H1 (cell line): Measurements from ENCODE around the gene UPP1. TPM values are rescaled to one million over a fixed set of nuclear protein-coding genes. Genes with fewer than 3 reads are reported as not detected.

ENCODE experiments used
- CTCF ChIA-PET: fragments of 300-600 bp; sonication (Branson Sonifier 250); formaldehyde crosslinking; loops from one replicate; lab custom pipeline; 2021; ENCODE audit not compliant: partially characterized antibody; lab: Charles Lee
- POLR2A ChIA-PET: fragments of 300-600 bp; sonication (Branson Sonifier 250); formaldehyde crosslinking; loops from one replicate; lab custom pipeline; 2021; ENCODE audit warnings: inconsistent platforms; ENCODE audit not compliant: partially characterized antibody; lab: Charles Lee
- DNase-seq, 2 experiments: peaks; one replicate each; pipeline versions ENCODE4 v3.0.0 to v3.0.0-alpha.2; 2010 to 2022; ENCODE audit warnings: low spot score in 2 of 2, low read depth in 1 of 2, mixed read lengths in 1 of 2
- FAIRE-seq: peaks from 2 replicates; lab custom pipeline; 2011; peaks lifted over from hg19 to GRCh38; lab: Jason Lieb, UNC
- H2AFZ ChIP-seq: 2 replicates; pipeline ENCODE4 v1.8.1; 2012; ENCODE audit warnings: low read length, inconsistent platforms
- H2AK5ac ChIP-seq: 2 replicates; pipeline ENCODE4 v1.6.1; 2013; ENCODE audit warnings: low read depth, low read length
- H2BK120ac ChIP-seq: replicated peaks from 2 replicates; pipeline ENCODE3; 2013; ENCODE audit warnings: low read depth, low read length, inconsistent platforms
- H2BK12ac ChIP-seq: 2 replicates; pipeline ENCODE4 v1.6.1; 2013; ENCODE audit warnings: low read depth, low read length
- H2BK15ac ChIP-seq: 2 replicates; pipeline ENCODE4 v1.6.1; 2013; ENCODE audit warnings: low read length
- H2BK20ac ChIP-seq: 2 replicates; pipeline ENCODE4 v1.6.1; 2013; ENCODE audit warnings: low read length
- H2BK5ac ChIP-seq: 2 replicates; pipeline ENCODE4 v1.6.1; 2013; ENCODE audit warnings: low read depth, low read length
- H3K14ac ChIP-seq: 2 replicates; pipeline ENCODE4 v1.6.1; 2013; ENCODE audit warnings: inconsistent platforms; ENCODE audit not compliant: insufficient read length
- H3K18ac ChIP-seq: 2 replicates; pipeline ENCODE4 v1.6.1; 2013; ENCODE audit warnings: low read length; ENCODE audit errors: extremely low read depth
- H3K23ac ChIP-seq: 2 replicates; pipeline ENCODE4 v1.6.1; 2013; ENCODE audit warnings: inconsistent platforms; ENCODE audit not compliant: insufficient read length
- H3K23me2 ChIP-seq: 2 replicates; pipeline ENCODE4 v1.6.1; 2013; ENCODE audit warnings: low read depth, low read length
- H3K27ac ChIP-seq: 2 replicates; pipeline ENCODE4 v1.6.1; 2011; ENCODE audit warnings: low read depth, low read length, inconsistent platforms
- H3K27me3 ChIP-seq, 4 experiments: replicated peaks in 1 of 4; 1 replicate in 1 of 4; 2 replicates in 3 of 4; pipeline versions ENCODE4 v1.6.1 to v1.8.1; 2011 to 2013; ENCODE audit warnings: low read length in 3 of 4, mild to moderate bottlenecking in 3 of 4, inconsistent platforms in 2 of 4, mixed read lengths in 2 of 4, moderate library complexity in 1 of 4; ENCODE audit not compliant: control insufficient read depth in 3 of 4, insufficient read depth in 3 of 4; ENCODE audit errors: extremely low read depth in 1 of 4
- H3K36me3 ChIP-seq, 4 experiments: 2 replicates each; pipeline versions ENCODE4 v1.6.1 to v1.8.1; 2011 to 2013; ENCODE audit warnings: mild to moderate bottlenecking in 4 of 4, low read length in 3 of 4, moderate library complexity in 2 of 4, control low read depth in 1 of 4, inconsistent platforms in 1 of 4; ENCODE audit not compliant: insufficient read depth in 4 of 4, control insufficient read depth in 2 of 4
- H3K4ac ChIP-seq: replicated peaks from 2 replicates; pipeline ENCODE3; 2013; ENCODE audit warnings: low read length, low read depth, mixed read lengths, inconsistent platforms; ENCODE audit not compliant: insufficient read length
- H3K4me1 ChIP-seq, 4 experiments: replicated peaks in 1 of 4; 1 replicate in 1 of 4; 2 replicates in 3 of 4; pipeline versions ENCODE4 v1.6.1 to v1.8.1; 2011 to 2013; ENCODE audit warnings: low read length in 3 of 4, inconsistent platforms in 2 of 4, mixed read lengths in 1 of 4; ENCODE audit not compliant: insufficient read depth in 4 of 4, control insufficient read depth in 3 of 4
- H3K4me2 ChIP-seq, 2 experiments: 2 replicates each; pipeline versions ENCODE4 v1.6.1 to v1.8.1; 2011 to 2013; ENCODE audit warnings: low read depth in 2 of 2, low read length in 2 of 2, control low read depth in 1 of 2, inconsistent platforms in 1 of 2, mild to moderate bottlenecking in 1 of 2; ENCODE audit not compliant: insufficient read depth in 1 of 2
- H3K4me3 ChIP-seq, 4 experiments: fragments of 200-600, 300-600 bp in 1 of 4; sonication (generic), shearing (Covaris generic), sonication (Bioruptor Twin) in 1 of 4; 2 replicates each; pipeline versions ENCODE4 v1.5.1 to v1.8.1; 2011 to 2016; ENCODE audit warnings: low read length in 4 of 4, low read depth in 3 of 4, control low read depth in 2 of 4, inconsistent platforms in 2 of 4, mild to moderate bottlenecking in 2 of 4, mixed read lengths in 1 of 4, moderate library complexity in 1 of 4; ENCODE audit not compliant: insufficient read depth in 2 of 4; ENCODE audit errors: extremely low read depth in 1 of 4
- H3K56ac ChIP-seq: replicated peaks from 2 replicates; pipeline ENCODE3; 2013; ENCODE audit warnings: low read depth, mild to moderate bottlenecking, mixed read lengths, low read length, inconsistent platforms; ENCODE audit not compliant: insufficient read length
- H3K79me1 ChIP-seq: 2 replicates; pipeline ENCODE4 v1.6.1; 2013; ENCODE audit warnings: low read depth, low read length, control low read depth
- H3K79me2 ChIP-seq, 2 experiments: 2 replicates each; pipeline versions ENCODE4 v1.6.1 to v1.8.1; 2012 to 2013; ENCODE audit warnings: low read length in 2 of 2, mild to moderate bottlenecking in 2 of 2, inconsistent platforms in 1 of 2; ENCODE audit not compliant: insufficient read depth in 2 of 2, control insufficient read depth in 1 of 2
- H3K9ac ChIP-seq, 4 experiments: replicated peaks in 1 of 4; 1 replicate in 1 of 4; 2 replicates in 3 of 4; pipeline versions ENCODE4 v1.6.1 to v1.8.1; 2011 to 2013; ENCODE audit warnings: low read depth in 3 of 4, low read length in 3 of 4, control low read depth in 2 of 4, mild to moderate bottlenecking in 2 of 4, moderate library complexity in 2 of 4, inconsistent platforms in 1 of 4; ENCODE audit errors: extremely low read depth in 1 of 4
- H3K9me3 ChIP-seq, 2 experiments: 2 replicates each; pipeline versions ENCODE4 v1.6.1 to v1.8.1; 2012 to 2013; ENCODE audit warnings: mild to moderate bottlenecking in 2 of 2, moderate library complexity in 2 of 2, control low read depth in 1 of 2, inconsistent platforms in 1 of 2, low read depth in 1 of 2, low read length in 1 of 2, mixed read lengths in 1 of 2; ENCODE audit not compliant: insufficient read depth in 2 of 2
- H4K20me1 ChIP-seq, 2 experiments: replicated peaks in 1 of 2; 2 replicates each; pipeline versions ENCODE3 to v1.8.1; 2011 to 2013; ENCODE audit warnings: inconsistent platforms in 2 of 2, low read length in 2 of 2, mild to moderate bottlenecking in 1 of 2; ENCODE audit not compliant: insufficient read depth in 2 of 2, control insufficient read depth in 1 of 2
- H4K5ac ChIP-seq: 2 replicates; pipeline ENCODE4 v1.6.1; 2013; ENCODE audit warnings: low read length, low read depth, mixed read lengths, inconsistent platforms; ENCODE audit not compliant: insufficient read length
- H4K8ac ChIP-seq: 2 replicates; pipeline ENCODE4 v1.8.0; 2013; ENCODE audit warnings: mild to moderate bottlenecking, moderate library complexity, low read length, inconsistent platforms; ENCODE audit not compliant: insufficient read depth; ENCODE audit errors: extremely low read depth
- H4K91ac ChIP-seq: replicated peaks from 2 replicates; pipeline ENCODE3; 2013; ENCODE audit warnings: low read length, mixed read lengths, inconsistent platforms; ENCODE audit not compliant: insufficient read length
- CHD1 ChIP-seq: IDR thresholded peaks from 2 replicates; pipeline ENCODE4 v1.6.1; 2012; ENCODE audit warnings: low read depth, low read length, improper control_type of control experiment
- WGBS, 2 experiments: shearing (Covaris generic) in 1 of 2; methylation state at CpG; one replicate each; pipeline versions ENCODE4 v1.1.6 to v1.1.7; 2013 to 2015; ENCODE audit warnings: low lambda C conversion rate in 2 of 2, mixed read lengths in 2 of 2, inconsistent platforms in 1 of 2, low coverage in 1 of 2, missing lambda C conversion rate in 1 of 2; ENCODE audit not compliant: insufficient replicate concordance in 2 of 2, insufficient coverage in 1 of 2, insufficient read length in 1 of 2; ENCODE audit errors: extremely low coverage in 1 of 2, missing lambda C conversion rate in 1 of 2; 5-methylcytosine and 5-hydroxymethylcytosine counted together
- polyA plus RNA-seq, 7 experiments: library from polyadenylated mRNA; depleted of rRNA in 3 of 7; stranded (reverse) in 5 of 7; unstranded in 2 of 7; fragments of >200 nt in 5 of 7; fragments of 200-250 nt in 2 of 7; gene quantifications; 1 replicate in 5 of 7; 2 replicates in 1 of 7; 4 replicates in 1 of 7; pipeline versions ENCODE4 v1.2.1 to v1.2.3, GENCODE V29; 2011 to 2013; ENCODE audit warnings: missing spikeins in 2 of 7, mixed read lengths in 2 of 7
- total RNA-seq: library from RNA; stranded (reverse); fragmentation: NEBNext Ultra II Directional; extraction: Animal tissue kit (Norgen Biotek cat#: 25700); gene quantifications from 2 replicates; pipeline ENCODE4 v1.2.1, GENCODE V29; 2021

The UPP1 gene
- total and polyA plus RNA-seq, 2 of the 8 experiments (the other 6 are each of a cell fraction or from before 2014, with no cell fraction given): 40.7 to 46.2 TPM

DNA sequence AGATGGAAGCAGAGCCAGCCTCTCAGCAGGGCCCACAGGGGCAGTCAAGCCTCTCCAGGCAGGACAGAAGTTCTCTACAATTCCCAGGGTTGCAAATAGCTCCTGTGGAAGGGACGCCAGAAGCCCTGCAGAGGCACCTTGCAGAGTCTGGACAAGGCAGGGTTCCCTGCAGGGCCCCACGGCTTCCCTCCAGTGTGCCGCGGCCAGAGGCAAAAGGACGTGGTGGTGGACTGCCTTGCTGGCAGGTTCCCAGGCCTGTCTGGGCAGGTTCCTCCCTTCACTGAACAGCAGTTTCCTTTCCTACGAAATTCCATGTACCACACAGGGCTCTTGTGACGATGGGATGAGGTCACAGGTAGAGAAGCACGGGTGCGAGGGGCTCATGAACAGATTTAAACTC lies 25.1 kb downstream of the UPP1 start:
- H3K23me2 ChIP-seq: no peaks in the 10 kb centered on the region
- no peaks in the 10 kb centered on the region for H3K79me1 ChIP-seq
- no peaks in the 10 kb centered on the region for H3K9me3 ChIP-seq
- H2BK15ac ChIP-seq: no peak overlapping the region
- H2AK5ac ChIP-seq: no peak overlapping the region
- H2BK5ac ChIP-seq: no peak overlapping the region
- no peak overlapping the region; the same call in 1 of the 2 replicates for H4K8ac ChIP-seq
- no peak for FAIRE-seq
- no peaks in the 10 kb centered on the region for H3K4me1 ChIP-seq
- ChIA-PET CTCF (interaction anchor here (1.0 kb wide), 2 partner anchors 41 to 125 kb away, joined by 3 to 4 read pairs; no protein-coding TSS in a partner anchor), POLR2A (interaction anchor here (0.9 kb wide), 1 partner anchor 18 kb away, joined by 3 read pairs; no protein-coding TSS in a partner anchor)
- no peaks in the 10 kb centered on the region; a peak in 1 of 7 replicates for H3K27me3 ChIP-seq
- no peak overlapping the region for H2BK120ac ChIP-seq
- H3K4ac ChIP-seq: no peak overlapping the region
- no peak overlapping the region for H3K4me3 ChIP-seq
- no peak overlapping the region for H4K5ac ChIP-seq
- peak overlapping the region; percentile 66; the same call in 1 of the 2 replicates for H2AFZ ChIP-seq
- no peak for DNase-seq
- H3K18ac ChIP-seq: 0 out of 2 replicates have a peak overlapping the region, but pooled peaks have one; percentile 24
- no peak overlapping the region for H3K9ac ChIP-seq
- H3K56ac ChIP-seq: no peak overlapping the region
- H3K14ac ChIP-seq: no peak overlapping the region
- no peaks in the 10 kb centered on the region for H4K20me1 ChIP-seq
- peak overlapping the region; percentile 32; the same call in 1 of the 2 replicates for H2BK20ac ChIP-seq
- no peaks in the 10 kb centered on the region; a peak in 1 of 8 replicates for H3K36me3 ChIP-seq
- H3K4me2 ChIP-seq: no peak overlapping the region
- H3K79me2 ChIP-seq: no peaks in the 10 kb centered on the region
- H2BK12ac ChIP-seq: 0 out of 2 replicates have a peak overlapping the region, but pooled peaks have one; percentile 27
- no peak overlapping the region for H4K91ac ChIP-seq
- no peak for TF ChIP-seq CHD1
- 86% methylated on average over 9 of the region's 9 CpGs; no CpG with 5 or more reads in 1 of the 2 experiments for WGBS, 2 experiments
- no peak overlapping the region for H3K23ac ChIP-seq
- H3K27ac ChIP-seq: no peak overlapping the region
